ENCODE results near the gene SMARCA4.

SMARCA4 gene

GRCh38 chr19:10960314-10961072, at the start of gene SMARCA4:
TSS of gene SMARCA4 (plus strand) at chr19:10961030. CDS start at chr19:10984152, 23,122 bp downstream.
- peak; percentile 97 for DNase-seq

- no peak for DNase-seq
Measured at GRCh38 chr19:10911579-10912363, 49.1 kb upstream of the SMARCA4 start.

GRCh38 chr19:10912619-10913018, 48.2 kb upstream of the SMARCA4 start:
- DNase-seq = no peak

DNA sequence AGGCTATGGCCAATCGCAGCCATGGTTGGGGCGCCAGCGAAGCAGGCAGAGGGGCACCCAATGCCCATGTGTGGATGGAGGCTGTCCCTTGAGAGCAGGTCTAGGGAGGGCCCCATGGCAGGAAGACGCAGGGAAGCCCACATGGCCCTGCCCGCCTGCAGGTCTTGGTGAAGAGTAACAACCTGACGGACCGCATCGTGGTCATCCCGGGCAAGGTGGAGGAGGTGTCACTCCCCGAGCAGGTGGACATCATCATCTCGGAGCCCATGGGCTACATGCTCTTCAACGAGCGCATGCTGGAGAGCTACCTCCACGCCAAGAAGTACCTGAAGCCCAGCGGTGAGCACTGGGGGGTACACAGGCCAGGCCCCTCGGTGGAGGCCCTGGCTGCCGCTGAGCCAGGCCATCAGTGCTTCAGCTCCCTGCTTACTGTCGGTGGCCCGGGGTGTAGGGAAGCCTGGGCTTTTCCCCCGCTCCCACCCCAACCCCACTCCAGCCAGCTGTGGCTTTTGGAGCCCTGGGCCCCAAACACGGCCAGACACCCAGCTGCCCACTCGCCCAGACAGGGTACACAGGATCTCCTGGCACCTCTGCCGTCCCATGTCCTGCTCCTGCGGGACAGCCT, 47.0 kb upstream of the SMARCA4 start:
- no peak for DNase-seq

DNA sequence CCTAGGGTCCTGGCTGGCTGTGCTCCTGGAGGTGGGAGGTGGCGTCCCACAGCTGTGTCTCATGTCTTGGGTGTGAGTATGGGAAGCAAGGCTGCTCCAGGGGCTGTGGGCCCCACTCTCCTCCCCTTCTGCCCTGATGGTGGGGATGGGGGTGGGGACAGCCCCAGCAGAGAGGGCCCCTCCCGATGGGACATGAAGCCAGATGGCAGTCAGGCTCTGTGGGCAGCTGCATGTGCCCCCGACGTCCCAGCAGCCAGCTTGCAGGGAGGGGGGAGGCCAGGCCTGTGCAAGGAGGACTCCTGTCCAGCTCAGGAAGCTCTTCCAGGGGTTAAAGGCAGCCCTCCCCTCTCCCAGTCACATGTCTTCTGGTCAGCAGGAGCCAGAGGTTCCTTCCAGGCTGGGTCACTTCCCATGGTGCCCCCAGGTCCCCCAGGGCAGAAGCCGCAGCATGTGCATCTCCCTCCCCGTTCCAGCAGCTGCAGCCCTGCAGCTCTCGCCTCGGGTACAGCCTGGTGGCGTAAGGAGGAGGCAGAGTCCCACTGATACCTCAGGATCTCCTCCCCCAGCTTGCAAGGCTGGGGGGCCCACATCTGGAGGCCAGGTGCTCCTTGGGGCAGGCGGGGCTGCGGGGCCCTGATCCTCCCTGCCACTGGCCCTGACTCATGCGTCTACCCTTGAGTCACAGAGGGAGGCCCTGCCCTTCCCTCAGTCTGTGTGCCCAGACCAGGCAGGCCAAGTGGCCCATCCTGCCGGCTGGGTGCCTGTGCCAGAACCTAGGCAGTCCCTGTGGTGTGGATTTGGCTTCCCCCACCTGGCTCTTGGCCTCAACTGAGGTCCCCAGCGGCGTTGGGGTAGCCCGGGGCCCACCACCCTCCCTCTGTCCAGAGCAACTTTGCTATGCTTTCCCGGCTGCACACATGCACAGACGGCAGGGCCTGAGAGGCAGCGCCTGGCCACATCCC, 45.4 kb upstream of the SMARCA4 start:
- no peak for DNase-seq

DNA sequence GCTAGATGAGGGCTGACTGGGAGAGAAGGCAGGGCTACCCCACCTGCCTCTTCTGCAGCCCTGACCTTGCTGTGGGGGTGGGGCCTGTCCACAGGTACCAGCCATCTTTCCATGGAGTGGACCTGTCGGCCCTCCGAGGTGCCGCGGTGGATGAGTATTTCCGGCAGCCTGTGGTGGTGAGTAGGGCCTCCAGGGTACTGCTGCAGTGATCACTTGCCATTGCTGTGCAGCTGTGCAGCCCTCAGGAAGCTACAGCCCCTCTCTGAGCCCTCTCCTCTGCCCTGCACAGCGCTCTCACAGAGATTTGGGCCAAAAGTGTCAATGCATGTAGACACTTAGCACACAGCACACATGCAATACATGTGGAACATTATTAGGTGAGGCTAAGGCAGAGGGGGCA, 44.2 kb upstream of the SMARCA4 start:
- DNase-seq = no peak

DNA sequence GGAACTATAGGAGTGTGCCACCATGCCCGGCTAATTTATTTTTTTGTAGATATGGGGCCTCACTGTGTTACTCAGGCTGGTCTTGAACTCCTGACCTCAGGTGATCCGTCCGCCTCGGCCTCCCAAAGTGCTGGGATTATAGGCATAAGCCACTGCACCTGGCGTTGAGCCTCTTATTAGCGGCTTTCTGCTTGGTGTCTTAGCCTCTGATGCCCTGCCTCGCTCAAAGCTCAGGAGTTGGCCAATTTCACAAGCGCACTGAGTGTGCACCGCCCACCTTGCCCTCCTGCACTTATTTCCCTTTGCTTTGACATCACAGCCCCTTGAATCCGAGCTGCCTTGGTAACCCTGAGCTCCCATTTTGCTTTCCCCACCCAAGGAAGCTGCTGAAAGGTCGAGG, 42.5 kb upstream of the SMARCA4 start:
- no peak for DNase-seq

- DNase-seq = no peak
Measured at GRCh38 chr19:10919352-10920287, 41.2 kb upstream of the SMARCA4 start.

- no peak for DNase-seq
Measured at GRCh38 chr19:10920288-10920655, 40.6 kb upstream of the SMARCA4 start.

DNA sequence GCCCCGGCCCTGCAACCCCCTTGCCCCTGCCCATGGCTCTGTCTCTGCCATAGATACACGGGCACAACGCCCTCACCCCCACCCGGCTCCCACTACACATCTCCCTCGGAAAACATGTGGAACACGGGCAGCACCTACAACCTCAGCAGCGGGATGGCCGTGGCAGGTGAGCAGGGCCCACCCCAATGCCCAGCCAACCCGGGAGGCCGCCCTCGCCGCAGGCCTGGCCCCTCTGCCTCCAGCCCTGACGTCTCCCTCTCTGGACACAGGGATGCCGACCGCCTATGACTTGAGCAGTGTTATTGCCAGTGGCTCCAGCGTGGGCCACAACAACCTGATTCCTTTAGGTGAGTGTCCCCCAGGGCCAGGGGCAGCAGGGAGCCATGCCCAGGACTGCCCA, 40.0 kb upstream of the SMARCA4 start:
- no peak for DNase-seq

GRCh38 chr19:10921199-10921909, 39.5 kb upstream of the SMARCA4 start:
- DNase-seq = no peak

DNA sequence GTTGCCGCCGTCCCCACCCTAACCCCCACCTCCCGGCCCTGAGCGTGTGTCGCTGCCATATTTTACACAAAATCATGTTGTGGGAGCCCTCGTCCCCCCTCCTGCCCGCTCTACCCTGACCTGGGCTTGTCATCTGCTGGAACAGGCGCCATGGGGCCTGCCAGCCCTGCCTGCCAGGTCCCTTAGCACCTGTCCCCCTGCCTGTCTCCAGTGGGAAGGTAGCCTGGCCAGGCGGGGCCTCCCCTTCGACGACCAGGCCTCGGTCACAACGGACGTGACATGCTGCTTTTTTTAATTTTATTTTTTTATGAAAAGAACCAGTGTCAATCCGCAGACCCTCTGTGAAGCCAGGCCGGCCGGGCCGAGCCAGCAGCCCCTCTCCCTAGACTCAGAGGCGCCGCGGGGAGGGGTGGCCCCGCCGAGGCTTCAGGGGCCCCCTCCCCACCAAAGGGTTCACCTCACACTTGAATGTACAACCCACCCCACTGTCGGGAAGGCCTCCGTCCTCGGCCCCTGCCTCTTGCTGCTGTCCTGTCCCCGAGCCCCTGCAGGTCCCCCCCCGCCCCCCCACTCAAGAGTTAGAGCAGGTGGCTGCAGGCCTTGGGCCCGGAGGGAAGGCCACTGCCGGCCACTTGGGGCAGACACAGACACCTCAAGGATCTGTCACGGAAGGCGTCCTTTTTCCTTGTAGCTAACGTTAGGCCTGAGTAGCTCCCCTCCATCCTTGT, 38.8 kb upstream of the SMARCA4 start:
- DNase-seq = no peak

GRCh38 chr19:10922638-10923014, 38.2 kb upstream of the SMARCA4 start:
- no peak for DNase-seq

DNA sequence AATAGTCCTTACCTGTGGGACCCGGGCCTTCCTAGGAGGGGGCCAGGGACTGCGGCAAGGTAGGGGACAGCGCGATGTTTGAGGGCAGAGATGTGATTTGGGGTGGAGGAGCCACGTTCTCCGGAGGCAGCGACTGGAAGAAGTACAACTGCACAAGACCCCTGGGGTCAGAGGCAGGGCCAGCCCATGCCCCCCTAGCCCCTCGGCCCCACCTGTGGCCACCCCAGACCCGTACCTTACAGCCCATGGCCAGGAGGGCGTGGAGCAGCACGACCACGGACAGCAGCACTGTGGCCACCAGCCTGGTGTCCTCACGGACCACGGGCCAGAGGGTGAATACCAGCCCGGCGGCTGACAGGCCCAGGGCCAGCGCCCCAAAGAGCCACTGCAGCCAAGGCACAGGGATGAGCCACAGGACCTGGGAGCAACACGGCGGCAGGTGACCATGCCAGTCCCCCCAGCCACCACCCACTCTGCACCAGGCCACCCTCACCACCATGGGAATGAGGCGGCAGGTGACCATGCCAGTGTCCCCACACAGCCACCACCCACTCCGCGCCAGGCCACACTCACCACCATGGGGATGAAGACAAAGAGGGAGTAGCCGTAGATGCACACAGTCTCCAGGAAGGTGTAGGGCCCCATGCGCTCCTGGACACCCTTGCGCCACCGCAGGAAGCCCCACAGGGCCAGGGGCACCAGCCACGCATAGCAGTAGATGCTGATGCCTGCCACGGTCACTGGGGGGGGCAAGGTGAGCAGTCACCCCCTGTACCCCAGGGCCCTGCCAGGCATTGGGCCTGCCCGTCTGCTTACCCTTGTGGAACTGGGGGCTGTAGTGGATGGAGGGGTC, 37.3 kb upstream of the SMARCA4 start:
- DNase-seq = no peak

DNA sequence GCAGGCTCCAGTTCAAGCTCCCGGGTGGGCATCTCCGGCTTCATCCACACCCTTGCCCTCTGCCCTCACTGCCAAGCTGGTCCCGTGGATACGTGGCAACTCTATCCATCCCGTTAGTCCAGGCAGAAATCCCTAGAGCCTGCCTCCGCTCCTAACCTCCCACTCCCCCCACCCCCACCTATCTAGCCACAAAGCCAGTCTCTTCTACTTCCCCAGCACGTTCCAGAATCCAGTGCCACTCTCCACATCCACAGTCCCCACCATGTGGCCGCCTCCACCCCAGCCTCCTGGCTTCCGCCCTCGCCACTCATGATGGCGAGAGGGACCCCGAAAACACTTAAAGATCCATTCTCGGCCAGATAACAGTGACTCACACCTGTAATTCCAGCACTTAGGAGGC, 36.2 kb upstream of the SMARCA4 start:
- no peak for DNase-seq

DNA sequence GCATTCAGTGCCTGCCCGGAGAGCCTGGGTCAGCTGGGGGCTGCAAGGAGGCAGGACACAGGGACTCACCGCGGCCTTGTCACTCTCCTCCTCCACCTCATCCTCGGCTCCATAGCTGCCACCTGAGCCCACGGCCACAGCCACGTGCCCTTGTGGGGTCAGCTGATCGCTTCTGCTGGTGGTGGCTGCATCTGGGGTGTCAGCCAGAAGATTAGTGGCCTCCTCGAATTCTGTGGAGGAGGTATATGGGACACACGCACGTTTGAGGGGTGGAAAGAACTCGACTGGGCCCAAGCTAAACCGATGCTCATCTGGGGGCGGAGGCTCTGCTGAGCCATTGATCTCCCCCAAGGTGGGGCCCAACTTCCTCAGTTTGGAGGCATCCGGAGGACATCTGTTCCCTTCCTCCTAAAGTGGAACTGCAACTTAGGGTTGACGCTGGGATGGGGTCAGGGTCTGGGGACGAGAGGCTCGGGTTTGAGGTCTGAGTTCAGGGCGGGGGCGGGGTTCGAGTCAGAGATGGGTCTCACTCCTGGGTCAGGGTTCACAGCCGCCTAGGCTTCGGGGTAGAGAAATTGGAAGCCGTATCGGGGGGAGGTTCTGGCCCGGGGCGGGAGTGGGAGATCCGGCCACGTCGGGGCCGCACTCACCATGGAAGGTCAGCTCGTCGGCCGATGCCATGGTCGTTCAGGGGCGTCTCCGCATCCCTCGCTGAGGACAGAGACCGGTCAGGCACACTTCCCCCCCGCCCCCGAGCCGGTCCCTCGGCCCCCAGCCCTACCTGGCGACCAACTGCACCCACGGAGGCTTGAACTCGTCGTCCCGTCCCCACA, 32.9 kb upstream of the SMARCA4 start:
- no peak for DNase-seq

DNA sequence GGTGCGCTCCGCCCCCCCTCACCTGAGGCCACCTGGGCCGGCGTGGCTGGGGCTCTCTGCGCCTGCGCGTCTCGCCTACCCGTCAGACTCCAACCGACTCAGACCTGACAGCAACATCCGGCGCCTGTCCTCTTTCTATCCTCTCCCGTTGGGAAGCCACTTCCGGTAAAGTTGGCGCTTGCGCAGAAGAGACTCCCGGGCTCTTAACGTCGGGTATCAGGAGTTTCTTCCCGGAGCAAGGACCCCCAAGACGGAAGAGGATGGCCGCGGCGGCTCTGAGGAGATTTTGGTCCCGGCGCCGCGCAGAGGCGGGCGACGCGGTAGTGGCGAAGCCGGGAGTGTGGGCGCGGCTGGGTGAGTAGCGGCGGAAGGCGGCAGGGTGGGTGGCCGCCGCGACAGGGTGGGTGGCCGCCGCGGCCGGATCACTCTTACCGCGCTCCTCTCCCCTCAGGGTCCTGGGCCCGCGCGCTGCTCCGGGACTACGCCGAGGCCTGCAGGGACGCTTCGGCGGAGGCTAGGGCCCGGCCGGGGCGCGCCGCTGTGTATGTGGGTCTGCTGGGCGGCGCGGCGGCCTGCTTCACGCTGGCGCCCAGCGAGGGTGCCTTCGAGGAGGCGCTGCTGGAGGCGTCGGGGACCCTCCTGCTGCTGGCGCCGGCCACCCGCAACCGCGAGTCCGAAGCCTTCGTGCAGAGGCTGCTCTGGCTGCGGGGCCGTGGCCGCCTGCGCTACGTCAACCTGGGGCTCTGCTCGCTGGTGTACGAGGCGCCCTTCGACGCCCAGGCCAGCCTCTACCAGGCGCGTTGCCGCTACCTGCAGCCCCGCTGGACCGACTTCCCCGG, 32.0 kb upstream of the SMARCA4 start, which contains the start of the genes TIMM29 and YIPF2:
TIMM29 (plus strand) TSS at position 249 of the 839 bp plus-strand sequence; CDS start at position 261, 12 bp downstream.
YIPF2 (minus strand) TSS at position 77 of the 839 bp plus-strand sequence. CDS start 229 bp downstream, outside the sequence.
- DNase-seq = peak; percentile 97
